Panc1 (cell line): ENCODE measurements around the gene COLEC11. TPM values are rescaled to one million over a fixed set of nuclear protein-coding genes. Genes with fewer than 3 reads are reported as not detected.

ENCODE experiments used
- ATAC-seq: fragments of 200-7000 bp; cut with Tn5 transposase; 2 replicates; pipeline ENCODE4 v1.9.1; 2020; ENCODE audit warnings: mild to moderate bottlenecking, moderate library complexity
- BruUV-seq: library from RNA; stranded (reverse); fragments of 400-500 nt; replicated peaks from 2 replicates; lab custom pipeline; 2021; lab: Mats Ljungman, UMichigan
- CTCF ChIA-PET: fragments of 300-600 bp; sonication (Branson Sonifier 250); formaldehyde crosslinking; loops from one replicate; lab custom pipeline; 2022; ENCODE audit warnings: antibody characterized with exemption; lab: Charles Lee
- POLR2A ChIA-PET: fragments of 300-600 bp; sonication (Branson Sonifier 250); formaldehyde crosslinking; loops from one replicate; lab custom pipeline; 2022; ENCODE audit warnings: antibody characterized with exemption; lab: Charles Lee
- DNase-seq: peaks from one replicate; pipeline ENCODE4 v3.0.0-alpha.2; 2010; ENCODE audit warnings: low read depth, low spot score
- H3K27ac ChIP-seq: 2 replicates; pipeline ENCODE4 v1.5.1; 2011; ENCODE audit warnings: mild to moderate bottlenecking, low read length, inconsistent platforms
- H3K27me3 ChIP-seq: fragments of 200-500 bp; sonication (Bioruptor generic); 2 replicates; pipeline ENCODE4 v1.6.0; 2014; ENCODE audit warnings: low read length, inconsistent platforms; ENCODE audit not compliant: control insufficient read depth, insufficient read depth
- H3K36me3 ChIP-seq: fragments of 200-500 bp; sonication (Bioruptor generic); 2 replicates; pipeline ENCODE4 v1.5.1; 2014; ENCODE audit warnings: inconsistent platforms, mild to moderate bottlenecking, low read length, moderate library complexity; ENCODE audit not compliant: control insufficient read depth, insufficient read depth
- H3K4me1 ChIP-seq: 2 replicates; pipeline ENCODE4 v1.5.1; 2011; ENCODE audit warnings: inconsistent platforms, mild to moderate bottlenecking, low read length, moderate library complexity; ENCODE audit not compliant: control insufficient read depth, insufficient read depth
- H3K4me3 ChIP-seq, 2 experiments: 2 replicates each; pipeline ENCODE4 v1.5.1; 2011 to 2012; ENCODE audit warnings: low read depth in 2 of 2, low read length in 2 of 2, mild to moderate bottlenecking in 2 of 2, inconsistent platforms in 1 of 2, moderate library complexity in 1 of 2
- H3K9me3 ChIP-seq: fragments of 200-500 bp; sonication (Bioruptor generic); 2 replicates; pipeline ENCODE4 v1.5.1; 2014; ENCODE audit warnings: low read depth, mild to moderate bottlenecking, inconsistent platforms, low read length, moderate library complexity; ENCODE audit not compliant: control insufficient read depth, insufficient read depth
- POLR2AphosphoS5 ChIP-seq: IDR thresholded peaks from 2 replicates; pipeline ENCODE4 v1.6.1; 2012; ENCODE audit warnings: mild to moderate bottlenecking, low read depth, low read length, moderate library complexity
- SIN3A ChIP-seq: IDR thresholded peaks from 2 replicates; pipeline ENCODE4 v1.6.1; 2012; ENCODE audit warnings: low read depth, mild to moderate bottlenecking, low read length, moderate library complexity, borderline replicate concordance; ENCODE audit not compliant: insufficient read depth
- TCF7L2 ChIP-seq: IDR thresholded peaks from 2 replicates; pipeline ENCODE4 v1.6.1; 2011; ENCODE audit warnings: mild to moderate bottlenecking, low read depth, low read length, inconsistent platforms
- in situ Hi-C: cut with HindIII; loops from 2 replicates; pipeline ENCODE4 v1.10.0; 2016; ENCODE audit warnings: low sequenced_read_pairs, low pct_unique_long_range_greater_than_20kb
- intact Hi-C: fragments of 100-400 bp; cut with micrococcal nuclease; formaldehyde crosslinking; loops from one replicate; pipeline ENCODE4 v1.10.0; 2022; ENCODE audit not compliant: unreplicated experiment
- total RNA-seq: library from RNA; stranded (reverse); gene quantifications from one replicate; pipeline ENCODE4 v1.2.1, GENCODE V29; 2021; ENCODE audit not compliant: unreplicated experiment
- TF ChIP-seq, protein P1 (sequence below), 2 experiments: IDR thresholded peaks; 2 replicates each; pipeline ENCODE4 v1.6.1; 2011 to 2012; ENCODE audit warnings: low read depth in 2 of 2, control low read depth in 1 of 2, low read length in 1 of 2, mild to moderate bottlenecking in 1 of 2, moderate library complexity in 1 of 2; ENCODE audit not compliant: insufficient read depth in 1 of 2
- TF ChIP-seq, protein P2 (sequence below): fragments of 450-650 bp; IDR thresholded peaks from 2 replicates; pipeline ENCODE4 v1.5.1; 2017; ENCODE audit warnings: mild to moderate bottlenecking

Gene COLEC11
- total RNA-seq, 1 experiment from 2014 or later: 0.31 TPM

DNA sequence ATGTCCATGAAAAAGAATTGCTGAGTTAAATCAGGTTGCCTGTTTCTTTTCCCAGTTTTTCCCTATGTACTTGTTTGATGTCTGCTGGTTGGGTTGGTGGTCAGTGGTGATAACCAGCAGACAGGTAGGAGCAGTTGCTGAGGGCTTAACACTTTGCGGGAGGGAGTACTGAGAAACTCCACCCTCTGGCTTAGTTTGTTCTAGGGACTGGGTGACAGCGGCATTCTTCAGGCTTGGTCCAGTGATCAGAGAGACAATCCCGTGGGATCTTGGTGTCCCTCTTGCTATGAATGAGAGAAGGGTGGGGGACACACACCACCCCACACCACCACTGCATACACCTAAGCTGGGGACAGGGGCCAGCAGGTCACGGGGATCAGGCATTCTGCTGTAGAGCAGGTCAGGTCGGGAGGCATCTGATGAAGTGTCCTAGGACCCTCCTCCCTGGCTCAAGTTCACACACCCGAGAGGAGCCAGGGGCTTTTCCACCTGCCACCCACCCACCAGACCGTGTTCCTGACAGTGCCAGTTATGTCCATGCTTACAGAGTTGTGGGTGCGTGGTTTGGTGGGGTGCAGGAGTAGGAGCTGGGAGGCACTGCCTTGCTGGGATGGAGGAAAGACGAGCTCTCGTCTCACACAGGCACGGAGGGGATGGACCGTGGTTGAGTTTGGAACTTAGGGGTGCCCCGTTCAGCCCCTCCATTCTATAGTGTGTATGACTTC, 41.8 kb downstream of the COLEC11 start:
- BruUV-seq: no TSS peak
- CTCF ChIA-PET: no interaction called here
- in situ Hi-C loops (no loop called here), intact Hi-C loops (no loop called here)
- no peak for TF ChIP-seq SIN3A
- TF ChIP-seq, protein P1, sequence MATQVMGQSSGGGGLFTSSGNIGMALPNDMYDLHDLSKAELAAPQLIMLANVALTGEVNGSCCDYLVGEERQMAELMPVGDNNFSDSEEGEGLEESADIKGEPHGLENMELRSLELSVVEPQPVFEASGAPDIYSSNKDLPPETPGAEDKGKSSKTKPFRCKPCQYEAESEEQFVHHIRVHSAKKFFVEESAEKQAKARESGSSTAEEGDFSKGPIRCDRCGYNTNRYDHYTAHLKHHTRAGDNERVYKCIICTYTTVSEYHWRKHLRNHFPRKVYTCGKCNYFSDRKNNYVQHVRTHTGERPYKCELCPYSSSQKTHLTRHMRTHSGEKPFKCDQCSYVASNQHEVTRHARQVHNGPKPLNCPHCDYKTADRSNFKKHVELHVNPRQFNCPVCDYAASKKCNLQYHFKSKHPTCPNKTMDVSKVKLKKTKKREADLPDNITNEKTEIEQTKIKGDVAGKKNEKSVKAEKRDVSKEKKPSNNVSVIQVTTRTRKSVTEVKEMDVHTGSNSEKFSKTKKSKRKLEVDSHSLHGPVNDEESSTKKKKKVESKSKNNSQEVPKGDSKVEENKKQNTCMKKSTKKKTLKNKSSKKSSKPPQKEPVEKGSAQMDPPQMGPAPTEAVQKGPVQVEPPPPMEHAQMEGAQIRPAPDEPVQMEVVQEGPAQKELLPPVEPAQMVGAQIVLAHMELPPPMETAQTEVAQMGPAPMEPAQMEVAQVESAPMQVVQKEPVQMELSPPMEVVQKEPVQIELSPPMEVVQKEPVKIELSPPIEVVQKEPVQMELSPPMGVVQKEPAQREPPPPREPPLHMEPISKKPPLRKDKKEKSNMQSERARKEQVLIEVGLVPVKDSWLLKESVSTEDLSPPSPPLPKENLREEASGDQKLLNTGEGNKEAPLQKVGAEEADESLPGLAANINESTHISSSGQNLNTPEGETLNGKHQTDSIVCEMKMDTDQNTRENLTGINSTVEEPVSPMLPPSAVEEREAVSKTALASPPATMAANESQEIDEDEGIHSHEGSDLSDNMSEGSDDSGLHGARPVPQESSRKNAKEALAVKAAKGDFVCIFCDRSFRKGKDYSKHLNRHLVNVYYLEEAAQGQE (IDR thresholded peaks at IDR 0.05; ENCODE audit: insufficient read depth in 1 of 2, low read depth in 2 of 2, low read length in 1 of 2): no peak
- TF ChIP-seq, protein P2, sequence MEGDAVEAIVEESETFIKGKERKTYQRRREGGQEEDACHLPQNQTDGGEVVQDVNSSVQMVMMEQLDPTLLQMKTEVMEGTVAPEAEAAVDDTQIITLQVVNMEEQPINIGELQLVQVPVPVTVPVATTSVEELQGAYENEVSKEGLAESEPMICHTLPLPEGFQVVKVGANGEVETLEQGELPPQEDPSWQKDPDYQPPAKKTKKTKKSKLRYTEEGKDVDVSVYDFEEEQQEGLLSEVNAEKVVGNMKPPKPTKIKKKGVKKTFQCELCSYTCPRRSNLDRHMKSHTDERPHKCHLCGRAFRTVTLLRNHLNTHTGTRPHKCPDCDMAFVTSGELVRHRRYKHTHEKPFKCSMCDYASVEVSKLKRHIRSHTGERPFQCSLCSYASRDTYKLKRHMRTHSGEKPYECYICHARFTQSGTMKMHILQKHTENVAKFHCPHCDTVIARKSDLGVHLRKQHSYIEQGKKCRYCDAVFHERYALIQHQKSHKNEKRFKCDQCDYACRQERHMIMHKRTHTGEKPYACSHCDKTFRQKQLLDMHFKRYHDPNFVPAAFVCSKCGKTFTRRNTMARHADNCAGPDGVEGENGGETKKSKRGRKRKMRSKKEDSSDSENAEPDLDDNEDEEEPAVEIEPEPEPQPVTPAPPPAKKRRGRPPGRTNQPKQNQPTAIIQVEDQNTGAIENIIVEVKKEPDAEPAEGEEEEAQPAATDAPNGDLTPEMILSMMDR: no peak
- TF ChIP-seq TCF7L2: no peak
- no peak for TF ChIP-seq POLR2AphosphoS5
- H3K27ac ChIP-seq: no peak overlapping the region
- no peaks in the 10 kb centered on the region for H3K36me3 ChIP-seq
- no peak overlapping the region for H3K4me3 ChIP-seq
- H3K27me3 ChIP-seq: peaks cover 4% of the 10 kb centered on the region; the same call in 1 of the 2 replicates
- no peaks in the 10 kb centered on the region for H3K4me1 ChIP-seq
- H3K9me3 ChIP-seq: no peaks in the 10 kb centered on the region
- DNase-seq (no peak), ATAC-seq (no peak)
- POLR2A ChIA-PET: no interaction called here

DNA sequence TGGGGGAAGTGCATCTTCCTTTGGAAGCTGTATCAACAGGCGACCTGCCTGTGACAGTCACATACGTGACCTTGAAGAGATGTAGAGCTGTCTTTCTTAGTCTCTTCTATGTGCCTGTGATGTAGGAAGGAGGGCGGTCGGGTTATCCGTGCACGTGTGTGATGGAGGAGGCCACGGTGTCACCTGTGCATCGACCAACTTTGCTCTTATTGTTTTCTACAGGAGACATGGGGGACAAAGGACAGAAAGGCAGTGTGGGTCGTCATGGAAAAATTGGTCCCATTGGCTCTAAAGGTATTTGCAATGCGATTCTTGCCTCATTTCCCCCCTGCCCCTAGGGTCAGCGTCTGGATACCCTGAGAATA, 42.4 kb downstream of the COLEC11 start:
- DNase-seq (no peak), ATAC-seq (no peak)
- H3K27ac ChIP-seq: no peak overlapping the region
- intact Hi-C loops: no loop called here
- POLR2A ChIA-PET: no interaction called here
- H3K4me3 ChIP-seq: no peak overlapping the region
- H3K4me1 ChIP-seq: no peaks in the 10 kb centered on the region
- no peaks in the 10 kb centered on the region for H3K36me3 ChIP-seq
- in situ Hi-C loops: no loop called here
- no TSS peak for BruUV-seq
- H3K9me3 ChIP-seq: no peaks in the 10 kb centered on the region
- peaks cover 4% of the 10 kb centered on the region; the same call in 1 of the 2 replicates for H3K27me3 ChIP-seq
- CTCF ChIA-PET: no interaction called here
- TF ChIP-seq TCF7L2: no peak
- TF ChIP-seq, protein P2: no peak
- TF ChIP-seq SIN3A: no peak
- TF ChIP-seq, protein P1 (IDR thresholded peaks at IDR 0.05; ENCODE audit: insufficient read depth in 1 of 2, low read depth in 2 of 2, low read length in 1 of 2): no peak
- no peak for TF ChIP-seq POLR2AphosphoS5
